Islet of Langerhans (tissue), 1 donor: Measurements from ENCODE around the gene ATP10A.

Source experiments
- FAIRE-seq: peaks from one replicate; lab custom pipeline; 2011; peaks lifted over from hg19 to GRCh38; lab: Jason Lieb, UNC

The ATP10A gene

DNA sequence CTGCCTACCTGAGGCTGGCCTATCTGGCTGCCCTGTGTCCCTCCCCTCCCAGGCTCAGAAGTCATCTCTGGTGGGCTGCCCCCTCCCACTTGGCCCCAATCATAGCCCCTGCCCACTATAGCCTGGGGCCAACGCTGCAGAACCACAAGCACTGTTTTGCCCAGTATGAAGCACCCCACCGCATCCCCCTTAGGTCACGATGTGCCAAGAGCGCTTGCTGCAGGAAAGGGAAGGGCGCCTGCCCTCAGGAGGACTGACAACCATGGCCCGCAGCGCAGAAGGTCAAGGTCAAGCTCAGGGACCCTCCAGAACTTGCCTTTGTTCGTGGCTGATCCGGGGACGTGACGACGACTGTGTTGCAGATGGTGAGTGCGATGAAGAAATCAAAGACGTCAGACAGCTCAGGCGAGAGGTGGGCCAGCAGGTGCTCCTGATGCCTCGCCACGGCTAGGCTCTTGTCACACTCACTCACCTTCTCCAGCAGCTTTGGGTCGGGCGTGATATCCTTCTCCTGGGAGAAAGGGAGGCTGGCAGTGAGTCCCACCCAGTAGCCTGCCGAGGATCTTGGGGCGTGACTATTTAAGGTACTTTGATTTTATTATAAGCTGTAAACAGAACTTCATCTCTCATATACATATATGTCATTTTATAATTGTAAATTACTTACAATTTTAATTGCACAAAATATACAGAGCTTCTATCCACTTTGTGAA lies 146.6 kb downstream of the ATP10A start:
- FAIRE-seq: no peak

DNA sequence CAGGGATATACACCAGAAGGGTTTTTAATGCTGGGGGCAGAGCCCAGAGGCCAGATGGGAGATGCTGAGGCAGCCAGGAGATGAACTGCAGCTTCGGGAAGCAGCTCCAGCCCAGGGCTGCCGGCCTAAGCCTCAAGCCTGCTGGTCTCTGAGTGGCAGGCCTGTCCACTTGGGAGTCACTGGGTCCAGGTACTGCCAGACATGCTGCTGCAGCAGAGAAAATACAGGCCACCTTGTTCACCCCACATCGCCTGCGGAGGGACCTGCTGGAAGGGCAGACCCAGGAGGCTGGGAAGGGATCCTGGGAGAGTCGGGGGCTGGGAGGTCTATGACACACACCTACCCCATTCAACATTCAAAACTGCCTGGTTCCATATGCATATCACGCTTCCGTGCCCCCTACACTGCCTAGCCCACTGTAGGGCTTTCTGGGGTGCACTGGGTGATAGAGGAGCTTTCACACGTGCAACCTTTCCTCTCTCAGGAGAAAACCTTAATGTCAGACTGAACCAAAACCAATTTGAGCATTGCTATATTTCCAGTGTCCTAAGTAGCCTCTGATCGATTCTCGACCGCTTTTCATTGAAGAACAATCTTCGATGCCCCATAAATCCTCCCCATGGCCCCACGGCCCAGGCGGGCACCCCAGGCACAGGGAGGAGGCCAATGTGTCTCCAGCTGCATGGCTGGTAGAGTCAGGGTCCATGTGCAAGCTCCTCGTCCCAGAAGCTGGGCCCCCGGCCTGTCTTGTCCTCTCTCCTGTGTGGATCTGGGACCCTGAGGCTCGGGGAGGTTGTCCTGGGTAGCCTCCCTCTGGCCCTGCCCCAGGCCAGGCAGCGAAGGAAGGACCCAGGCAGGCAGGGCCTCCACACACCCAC lies 147.4 kb downstream of the ATP10A start:
- no peak for FAIRE-seq

DNA sequence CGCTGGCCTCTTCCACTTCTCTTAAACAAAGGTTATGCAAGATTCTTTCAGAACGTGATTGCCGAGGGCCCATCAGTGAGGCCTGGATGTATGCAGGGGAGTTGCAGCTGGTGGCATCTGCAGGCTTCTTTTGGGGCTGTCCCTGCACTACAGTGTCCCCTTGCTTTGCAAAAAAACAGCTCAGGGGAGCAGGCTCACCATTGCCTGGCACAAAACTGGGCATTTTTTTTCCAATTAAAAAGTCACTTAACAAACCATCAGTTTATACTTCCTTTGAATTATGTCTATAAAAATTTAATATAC lies 148.6 kb downstream of the ATP10A start:
- no peak for FAIRE-seq

DNA sequence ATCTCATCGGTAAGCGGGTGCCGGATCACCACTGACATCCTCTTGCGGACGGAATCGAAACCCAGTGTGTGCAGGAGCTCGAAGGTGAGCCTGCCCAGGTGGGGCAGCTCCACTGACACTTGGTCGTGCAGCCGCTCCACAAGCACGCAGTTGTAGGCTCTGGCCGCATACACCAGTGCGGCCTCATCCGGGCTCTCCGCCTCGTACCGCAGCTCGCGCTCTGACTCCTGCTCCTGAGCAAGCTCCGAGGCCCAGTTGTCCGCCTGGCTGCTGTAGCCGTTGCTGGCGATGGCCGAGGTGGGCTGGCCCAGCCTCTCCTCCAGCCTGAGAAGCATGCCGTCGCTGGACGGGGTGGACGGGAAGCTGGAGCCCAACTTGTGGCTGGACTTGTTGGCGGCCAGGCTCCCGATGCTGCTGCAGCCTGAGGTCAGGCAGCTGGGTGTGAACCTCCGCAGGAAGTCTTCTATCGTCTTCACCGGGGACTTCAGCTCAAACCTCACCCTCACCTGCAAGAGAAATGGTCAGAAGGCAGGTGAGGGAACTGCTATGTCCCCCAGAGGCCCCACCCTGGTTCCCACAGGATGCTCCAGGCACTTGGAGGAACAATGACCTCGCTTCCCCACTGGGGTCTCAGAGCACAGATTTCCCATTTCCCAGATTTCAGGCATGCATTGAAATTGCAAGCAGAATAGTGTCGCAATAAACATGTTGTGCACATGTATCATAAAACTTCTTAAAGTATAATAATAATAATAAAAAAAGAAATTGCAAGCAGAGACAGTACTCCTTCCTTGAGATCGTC lies 149.2 kb downstream of the ATP10A start:
- FAIRE-seq: no peak

DNA sequence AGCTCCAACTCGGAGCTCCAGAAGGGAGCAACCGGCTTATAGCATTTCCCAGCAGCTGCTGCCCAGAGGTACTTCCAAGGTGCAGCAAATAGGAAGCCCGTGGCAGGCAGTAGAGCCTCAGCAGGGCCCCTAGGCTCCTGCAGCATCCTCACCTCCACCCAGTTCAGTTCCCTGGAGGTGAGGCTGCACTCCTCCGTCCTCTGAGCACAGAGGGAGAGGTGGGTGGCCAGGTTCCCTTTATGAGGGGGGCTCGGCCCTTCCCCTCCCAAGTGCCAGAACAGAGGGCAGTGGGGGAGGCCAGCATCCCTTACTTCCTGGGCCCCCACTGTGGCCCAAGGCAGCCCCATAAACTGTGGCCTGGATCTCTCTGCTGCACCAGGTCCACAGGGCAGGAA lies 150.2 kb downstream of the ATP10A start:
- no peak for FAIRE-seq

DNA sequence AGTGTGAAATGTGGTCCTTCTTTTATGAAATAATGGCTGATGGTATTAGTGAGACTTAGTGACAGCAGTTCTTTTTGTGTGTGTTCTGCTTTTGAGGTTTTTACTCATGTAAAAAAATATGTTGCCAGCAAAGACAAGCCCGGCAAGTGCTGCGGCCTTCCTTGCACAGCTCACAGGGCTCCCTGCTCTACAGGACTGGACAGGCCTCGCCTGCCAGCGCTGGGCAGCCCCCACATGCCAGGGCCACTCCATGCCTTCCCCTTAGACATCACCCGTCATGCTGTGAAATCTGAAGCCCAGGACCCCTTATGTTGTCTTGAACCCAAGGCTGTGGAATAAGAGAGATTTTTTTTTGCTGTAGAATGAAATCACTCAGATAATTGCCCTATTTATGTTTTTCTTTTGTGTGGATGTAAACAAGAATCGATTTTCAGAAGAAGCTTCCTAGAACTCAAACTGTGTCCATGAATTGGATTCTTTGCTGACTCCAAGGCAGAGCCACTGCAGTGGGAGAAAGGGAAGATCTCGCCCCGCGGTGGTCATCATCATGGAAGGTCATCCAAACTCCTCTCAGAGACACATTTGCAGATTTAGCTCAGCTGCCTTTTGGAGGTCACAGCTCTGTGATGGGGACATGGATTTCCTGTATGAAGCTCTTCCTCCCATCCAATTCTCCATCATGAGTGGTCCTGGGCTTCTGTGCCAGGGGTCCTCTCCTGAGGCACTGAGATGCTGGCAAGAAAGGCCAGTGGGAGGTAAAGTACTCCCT lies 150.8 kb downstream of the ATP10A start:
- FAIRE-seq: no peak

DNA sequence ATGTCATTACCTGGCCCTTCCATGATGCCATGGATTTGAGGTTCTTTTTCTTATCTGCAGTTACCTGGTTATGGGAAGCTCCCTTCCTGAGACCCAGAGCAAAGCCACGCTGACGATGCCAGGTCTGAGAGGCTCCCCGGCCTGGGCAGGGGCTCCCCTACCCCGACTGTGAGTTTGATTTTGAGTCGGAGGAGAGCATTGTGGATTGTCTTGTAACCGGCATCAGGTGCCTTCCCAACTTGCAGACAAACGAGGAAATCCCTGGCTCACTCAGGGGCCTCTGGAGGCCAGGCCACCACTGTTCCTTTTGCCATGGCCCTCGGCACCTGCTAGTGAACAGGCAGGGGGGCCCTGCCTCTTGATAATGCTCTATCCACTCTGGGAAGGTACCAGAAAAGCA lies 151.4 kb downstream of the ATP10A start:
- no peak for FAIRE-seq

DNA sequence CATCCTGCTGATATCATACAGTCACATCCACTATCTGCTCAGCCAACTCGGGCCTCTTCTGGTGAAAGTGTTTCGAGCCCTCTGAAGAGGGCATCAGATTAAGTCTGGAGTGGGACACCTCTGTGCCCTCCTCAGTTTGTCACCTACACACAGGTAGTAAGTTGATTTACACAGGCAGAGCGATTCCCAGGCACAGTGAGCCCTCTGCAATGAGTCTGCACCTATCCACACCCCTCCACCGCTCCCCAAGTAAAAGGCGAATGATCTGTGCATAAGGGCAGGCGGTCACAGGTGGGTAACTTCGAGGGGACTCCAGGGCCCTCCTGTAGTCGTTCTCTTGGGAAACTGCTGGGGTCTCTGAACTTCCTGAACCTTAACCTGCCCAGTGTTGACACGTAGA lies 152.0 kb downstream of the ATP10A start:
- no peak for FAIRE-seq

DNA sequence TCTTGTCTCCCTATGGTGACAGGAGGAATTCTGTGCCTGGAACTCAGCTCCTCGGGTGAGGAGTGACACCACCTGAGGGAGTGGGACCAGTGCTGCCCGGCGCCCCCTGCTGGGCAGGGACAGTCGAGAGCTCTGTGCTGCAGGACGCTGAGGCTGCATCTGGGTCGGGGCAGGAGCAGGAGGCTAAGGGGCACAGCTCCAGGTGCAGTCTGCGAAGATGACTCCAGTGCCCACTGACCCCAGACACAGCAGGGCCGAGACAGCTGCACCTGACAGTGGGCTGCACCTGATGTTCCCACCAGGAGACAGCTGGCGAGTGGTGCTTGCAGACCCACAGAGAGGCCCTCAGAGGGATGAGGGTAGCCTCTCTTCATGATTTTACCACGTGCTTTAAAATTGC lies 152.9 kb downstream of the ATP10A start:
- no peak for FAIRE-seq

DNA sequence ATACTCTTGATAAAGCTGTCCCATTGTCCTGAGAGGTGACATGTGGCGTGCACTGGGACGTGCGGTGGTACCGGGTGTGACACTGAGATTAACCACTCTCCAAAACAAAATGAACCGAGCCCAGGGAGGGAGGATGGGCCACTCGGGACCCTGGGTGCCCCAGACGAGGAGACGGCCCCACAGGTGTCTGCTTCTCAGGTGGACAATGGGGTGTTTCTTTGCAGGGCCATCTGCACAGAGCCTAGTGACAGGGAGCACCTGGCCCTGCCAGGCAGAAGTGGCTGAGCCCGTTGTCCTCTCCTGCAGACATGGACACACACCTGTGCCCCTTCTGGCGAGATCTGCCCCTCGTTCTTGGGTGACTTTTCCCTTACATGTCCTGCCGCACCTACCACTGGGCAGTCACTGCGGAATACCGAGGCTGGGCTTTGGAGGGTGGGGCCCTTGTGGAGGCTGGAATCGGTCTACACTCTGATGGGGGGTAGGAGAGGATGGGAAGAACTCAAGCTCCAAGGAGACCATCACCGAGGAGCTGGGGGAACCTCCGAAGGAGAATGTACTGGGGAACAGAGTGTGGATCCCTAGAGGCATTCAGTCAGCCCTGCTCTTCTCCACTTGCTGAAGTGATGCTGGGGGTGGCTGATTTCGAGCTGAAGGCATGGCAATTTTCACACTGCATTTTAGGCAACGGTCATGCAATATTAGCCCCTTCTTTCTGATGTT lies 153.5 kb downstream of the ATP10A start:
- FAIRE-seq: no peak

DNA sequence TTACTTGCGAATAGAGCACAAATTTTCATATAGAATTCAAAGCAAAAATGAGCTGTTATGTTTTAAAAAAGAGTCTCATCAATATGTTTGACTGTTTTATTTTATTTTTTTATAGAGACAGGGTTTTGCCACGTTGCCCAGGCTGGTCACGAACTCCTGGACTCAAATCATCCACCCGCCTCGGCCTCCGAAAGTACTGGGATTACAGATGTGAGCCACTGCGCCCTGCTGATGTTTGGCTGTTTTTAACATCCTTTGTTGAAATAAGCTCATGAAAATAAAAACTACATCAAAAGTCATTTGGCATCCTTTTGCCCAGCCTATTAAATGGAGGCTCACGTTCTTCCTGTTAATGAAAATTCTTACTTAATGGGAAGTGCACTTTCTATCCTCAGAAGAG lies 154.7 kb downstream of the ATP10A start:
- no peak for FAIRE-seq

DNA sequence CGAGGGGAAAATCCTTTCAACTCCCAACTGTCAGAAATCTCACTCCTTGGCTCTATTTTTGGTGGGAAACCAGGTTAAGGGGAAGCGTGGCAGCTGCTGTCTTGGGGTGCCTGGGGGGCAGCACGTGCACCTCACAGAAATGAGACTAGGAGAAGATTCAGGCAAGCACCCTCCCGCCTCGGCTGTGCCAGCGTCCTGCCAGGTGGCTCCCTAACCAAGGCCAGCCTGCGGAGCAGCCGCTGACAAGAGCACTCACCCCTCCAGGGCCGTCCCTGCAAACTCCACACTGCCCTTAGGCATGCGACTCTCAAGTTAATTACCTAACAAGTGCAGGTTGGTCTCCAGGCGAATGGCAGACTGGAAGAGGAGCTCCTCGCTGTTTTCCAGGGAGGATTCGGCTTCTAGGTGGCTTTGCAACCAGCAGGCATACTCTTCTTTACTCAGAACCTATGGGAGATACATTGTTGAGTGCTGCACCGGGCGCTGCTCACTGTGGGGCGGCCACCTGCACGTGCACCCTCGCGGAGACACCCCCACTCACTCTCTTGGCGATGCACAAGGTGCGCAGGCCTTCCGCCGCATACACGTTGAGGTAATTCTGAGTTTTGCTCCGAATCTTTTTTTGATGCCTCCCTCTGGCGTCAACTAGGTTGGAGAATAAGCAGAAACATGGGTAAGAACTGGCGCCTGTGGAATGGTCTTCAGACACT lies 155.3 kb downstream of the ATP10A start:
- no peak for FAIRE-seq

DNA sequence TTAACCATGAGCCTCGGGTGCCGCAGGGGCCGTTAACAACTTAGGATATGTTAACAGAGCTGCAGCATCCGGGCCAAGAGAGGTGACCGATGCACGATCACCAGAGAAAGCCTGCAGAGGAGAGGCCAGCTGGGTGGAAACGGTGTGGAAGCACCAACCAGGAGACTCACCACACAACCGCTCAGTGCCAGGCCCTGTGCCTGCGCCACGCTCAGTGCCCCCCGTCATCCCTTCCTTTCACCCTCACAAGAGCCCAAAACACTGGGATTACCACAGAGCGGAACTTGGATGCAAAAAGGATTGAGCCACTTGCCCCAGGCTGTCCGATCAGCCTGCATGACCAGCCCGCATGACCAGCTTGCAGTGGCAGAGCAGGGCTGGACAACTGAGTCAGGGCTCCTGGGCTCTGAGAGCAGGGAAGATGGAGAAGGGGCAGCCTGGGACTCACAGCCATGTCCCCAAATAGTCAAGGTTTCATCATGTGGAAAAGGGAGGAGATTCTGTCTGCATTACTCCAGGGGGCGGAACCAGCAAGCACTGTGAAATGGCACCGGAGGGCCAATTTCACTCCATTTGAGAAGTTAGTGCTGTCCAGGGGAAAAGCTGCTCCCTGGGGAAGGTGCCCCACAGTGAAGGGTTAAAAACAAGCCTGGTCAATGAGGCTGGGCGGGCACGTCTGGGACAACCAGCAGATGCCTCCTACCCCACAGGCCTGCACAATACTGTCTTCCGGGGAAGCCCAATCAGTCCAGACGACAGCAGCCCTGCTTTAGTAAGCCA lies 156.8 kb downstream of the ATP10A start:
- FAIRE-seq: no peak

DNA sequence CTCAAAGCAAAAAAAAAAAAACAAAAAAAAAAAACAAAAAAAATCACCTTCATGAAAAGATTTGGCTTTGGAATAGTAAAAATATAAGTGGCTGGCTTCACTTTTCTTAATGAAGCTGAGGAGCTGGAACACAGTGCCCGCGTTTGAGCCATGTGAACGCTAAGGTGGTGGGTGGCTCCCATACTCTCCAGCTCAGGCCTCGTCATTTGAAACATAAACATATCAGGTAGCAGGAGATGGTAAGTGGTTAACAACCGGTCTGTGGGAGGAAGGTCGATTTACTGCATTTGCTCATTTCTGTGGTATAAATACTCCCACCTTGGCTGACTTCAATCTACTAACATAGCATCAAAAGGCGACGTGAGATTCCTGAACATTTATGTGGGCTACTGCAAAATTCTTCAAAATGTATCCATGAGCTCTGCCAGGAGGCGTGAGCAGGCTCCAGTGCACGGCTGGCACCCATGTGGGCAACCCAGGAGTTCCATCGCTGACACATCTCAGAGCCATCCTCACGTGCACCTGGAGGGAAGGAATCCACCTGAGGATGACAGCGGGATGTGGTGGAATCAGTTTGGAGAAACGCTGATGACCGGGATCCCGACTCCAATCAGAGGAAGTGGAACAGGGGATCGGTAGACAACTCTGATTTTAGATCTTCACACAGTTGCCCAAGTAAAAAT lies 157.6 kb downstream of the ATP10A start:
- FAIRE-seq: no peak

DNA sequence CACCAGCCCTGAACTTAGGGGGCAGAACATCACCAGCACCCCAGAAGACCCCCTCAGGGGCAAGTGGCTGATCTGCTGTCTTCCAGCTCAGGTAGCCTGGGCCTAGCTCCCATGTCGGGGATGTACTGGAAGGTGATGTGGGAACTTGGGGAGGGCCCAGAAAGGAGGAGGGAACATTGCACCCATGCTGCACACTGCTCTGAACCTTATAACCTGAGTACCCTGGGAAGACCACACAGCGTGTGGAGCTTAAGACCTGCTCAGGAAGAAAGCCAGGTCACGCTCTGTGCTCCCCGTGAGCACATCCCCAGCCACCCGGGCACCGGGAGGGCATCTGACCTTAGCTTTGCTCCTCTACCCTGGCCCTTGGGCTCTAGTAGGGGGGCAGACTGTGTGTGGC lies 159.4 kb downstream of the ATP10A start:
- no peak for FAIRE-seq

DNA sequence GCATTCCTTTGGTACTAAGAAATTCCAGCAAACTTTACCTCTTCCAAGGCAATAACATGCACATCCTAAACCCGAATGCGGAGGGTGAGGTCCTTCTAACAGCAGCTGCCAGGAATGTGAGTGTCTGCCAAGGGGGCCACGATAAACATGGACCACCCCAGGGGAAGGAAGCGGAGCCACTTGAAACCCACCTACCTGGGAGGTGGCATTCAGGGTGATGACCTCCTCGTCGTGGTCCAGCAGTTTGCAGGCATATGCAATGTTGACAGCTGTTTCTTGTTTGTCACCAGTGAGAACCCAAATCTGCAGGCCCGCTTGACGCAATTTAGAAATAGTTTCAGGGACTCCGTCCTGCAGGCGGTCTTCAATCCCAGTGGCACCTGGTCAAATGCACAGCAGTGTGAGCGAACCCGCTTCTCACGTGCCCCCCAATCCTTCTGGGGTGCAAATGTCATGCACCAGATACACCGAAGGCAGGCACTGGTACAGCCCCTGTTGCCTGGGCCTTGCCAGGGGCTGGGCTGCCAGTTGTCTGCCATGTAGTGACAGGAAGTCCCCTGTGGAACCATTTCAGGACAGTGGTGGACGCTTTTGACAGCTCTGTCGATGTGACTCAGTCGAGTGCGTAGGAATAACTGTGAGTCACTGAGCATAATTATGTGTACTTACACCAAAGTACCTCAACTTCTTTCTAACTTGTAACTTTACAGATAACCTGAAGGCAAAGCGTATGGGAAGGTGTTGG lies 161.2 kb downstream of the ATP10A start:
- FAIRE-seq: no peak

DNA sequence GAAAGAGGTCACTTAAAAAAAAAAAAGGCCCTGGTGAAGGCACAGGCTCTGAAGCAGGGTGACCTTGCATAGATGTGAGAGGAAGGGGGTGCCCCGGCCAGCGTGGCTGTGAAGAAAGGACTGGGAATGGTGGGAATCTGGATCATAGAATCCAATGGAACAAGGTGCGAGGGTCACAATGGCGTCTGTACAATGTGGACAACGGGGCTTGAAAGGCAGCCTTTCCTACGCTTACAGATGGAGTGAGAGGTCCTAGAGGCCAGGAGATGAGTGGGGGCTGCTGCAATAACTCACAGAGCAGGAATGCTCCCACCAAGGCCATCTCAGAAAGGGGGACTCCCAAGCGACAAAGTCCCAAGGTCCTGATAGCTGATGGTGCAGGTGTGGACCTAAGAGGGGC lies 162.2 kb downstream of the ATP10A start:
- no peak for FAIRE-seq

DNA sequence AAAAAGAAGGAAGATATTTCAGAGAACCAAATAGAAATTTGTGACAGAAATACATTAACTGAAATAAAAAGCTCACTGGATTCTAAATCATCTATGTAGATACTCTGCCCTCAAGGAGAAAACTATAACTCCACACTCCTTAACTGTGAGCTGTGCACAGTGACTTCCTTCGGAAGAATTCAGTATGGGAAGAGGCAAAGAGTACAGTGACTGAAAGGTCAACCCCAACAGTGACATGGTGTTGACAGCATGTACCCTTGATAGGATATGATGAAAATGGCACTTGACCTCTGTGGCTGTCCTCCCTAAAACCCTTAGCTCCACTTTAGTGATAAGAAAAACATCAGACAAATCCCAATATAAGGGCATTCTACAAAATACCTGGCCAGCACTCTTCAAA lies 165.5 kb downstream of the ATP10A start:
- no peak for FAIRE-seq
